Measurements from ENCODE around the gene ARX.

Gene ARX

GRCh38 chrX:25012433-25012735 lies 3.4 kb downstream of the ARX start:
- DNase-seq (ENCODE audit: low spot score): no peak
- no peak overlapping the region for H3K27ac ChIP-seq
- peak overlapping the region; percentile 63 for H3K4me3 ChIP-seq
- TF ChIP-seq CTCF (IDR thresholded peaks at IDR 0.05): no peak

GRCh38 chrX:25011589-25012432 lies 4.0 kb downstream of the ARX start:
- no peak overlapping the region for H3K27ac ChIP-seq
- DNase-seq (ENCODE audit: low spot score): no peak
- no peak for TF ChIP-seq CTCF (IDR thresholded peaks at IDR 0.05)
- peak overlapping the region; percentile 63 for H3K4me3 ChIP-seq

DNA sequence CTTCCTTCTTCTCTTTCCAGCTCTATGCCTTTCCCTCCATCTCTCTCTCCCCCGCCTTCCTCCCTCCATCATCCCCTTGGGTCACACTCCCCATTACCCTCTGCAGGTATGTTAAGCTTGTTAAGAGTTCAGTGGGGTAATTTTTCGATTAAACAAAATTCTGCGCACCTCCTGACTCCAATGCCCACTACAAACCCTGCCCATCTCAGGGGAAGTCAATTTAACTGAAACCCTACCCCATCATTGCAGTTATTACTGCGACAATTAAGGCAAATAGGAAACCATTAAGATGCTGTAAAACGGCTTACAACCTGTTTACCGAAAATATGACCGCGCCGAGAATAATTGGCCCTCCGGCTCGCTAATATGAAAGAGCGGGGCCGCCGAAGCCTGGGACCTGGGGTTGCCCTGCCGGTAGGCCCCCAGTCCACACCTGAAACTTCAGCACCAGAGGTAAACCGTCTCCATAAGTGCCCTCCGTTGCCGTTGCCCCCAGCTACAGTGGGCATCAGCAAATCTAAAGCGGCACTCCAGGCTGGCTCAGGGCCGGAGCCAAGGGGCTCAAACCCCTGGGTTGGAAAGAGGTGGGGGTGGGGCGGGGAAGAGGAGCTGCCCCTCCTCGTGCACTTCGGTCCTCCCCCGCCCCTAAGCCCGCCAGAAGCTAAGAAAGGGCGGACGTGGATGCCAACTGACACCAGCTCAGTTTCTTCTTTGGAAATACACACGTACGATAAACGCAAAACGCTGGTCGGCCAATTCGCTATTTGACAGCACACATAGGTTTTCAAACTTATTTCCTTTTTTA lies 4.8 kb downstream of the ARX start:
- no peak for TF ChIP-seq CTCF (IDR thresholded peaks at IDR 0.05)
- H3K27ac ChIP-seq: no peak overlapping the region
- H3K4me3 ChIP-seq: no peak overlapping the region
- DNase-seq (ENCODE audit: low spot score): no peak

DNA sequence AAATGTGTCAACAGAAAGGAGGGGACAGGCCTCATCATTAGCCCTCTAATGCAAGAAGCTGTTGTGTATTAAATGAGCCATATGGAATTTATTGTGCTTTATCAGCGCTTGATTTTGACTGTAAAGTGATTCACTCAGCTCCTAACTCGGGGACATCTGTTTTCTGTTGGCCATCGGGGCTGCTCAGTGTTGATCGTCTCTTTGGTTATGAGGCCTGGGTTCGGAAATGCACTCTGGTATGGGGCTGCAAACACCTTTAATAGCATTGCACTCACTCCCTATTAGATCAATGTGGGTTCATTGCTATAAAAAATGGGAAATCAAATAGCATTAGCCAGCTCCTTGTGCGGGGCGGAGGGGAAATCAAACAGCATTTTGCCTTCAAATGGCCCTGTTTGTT lies 6.4 kb downstream of the ARX start:
- DNase-seq (ENCODE audit: low spot score): no peak
- Histone ChIP-seq H3K27ac (no peak overlapping the region), H3K4me3 (no peak overlapping the region)
- no peak for TF ChIP-seq CTCF (IDR thresholded peaks at IDR 0.05)

DNA sequence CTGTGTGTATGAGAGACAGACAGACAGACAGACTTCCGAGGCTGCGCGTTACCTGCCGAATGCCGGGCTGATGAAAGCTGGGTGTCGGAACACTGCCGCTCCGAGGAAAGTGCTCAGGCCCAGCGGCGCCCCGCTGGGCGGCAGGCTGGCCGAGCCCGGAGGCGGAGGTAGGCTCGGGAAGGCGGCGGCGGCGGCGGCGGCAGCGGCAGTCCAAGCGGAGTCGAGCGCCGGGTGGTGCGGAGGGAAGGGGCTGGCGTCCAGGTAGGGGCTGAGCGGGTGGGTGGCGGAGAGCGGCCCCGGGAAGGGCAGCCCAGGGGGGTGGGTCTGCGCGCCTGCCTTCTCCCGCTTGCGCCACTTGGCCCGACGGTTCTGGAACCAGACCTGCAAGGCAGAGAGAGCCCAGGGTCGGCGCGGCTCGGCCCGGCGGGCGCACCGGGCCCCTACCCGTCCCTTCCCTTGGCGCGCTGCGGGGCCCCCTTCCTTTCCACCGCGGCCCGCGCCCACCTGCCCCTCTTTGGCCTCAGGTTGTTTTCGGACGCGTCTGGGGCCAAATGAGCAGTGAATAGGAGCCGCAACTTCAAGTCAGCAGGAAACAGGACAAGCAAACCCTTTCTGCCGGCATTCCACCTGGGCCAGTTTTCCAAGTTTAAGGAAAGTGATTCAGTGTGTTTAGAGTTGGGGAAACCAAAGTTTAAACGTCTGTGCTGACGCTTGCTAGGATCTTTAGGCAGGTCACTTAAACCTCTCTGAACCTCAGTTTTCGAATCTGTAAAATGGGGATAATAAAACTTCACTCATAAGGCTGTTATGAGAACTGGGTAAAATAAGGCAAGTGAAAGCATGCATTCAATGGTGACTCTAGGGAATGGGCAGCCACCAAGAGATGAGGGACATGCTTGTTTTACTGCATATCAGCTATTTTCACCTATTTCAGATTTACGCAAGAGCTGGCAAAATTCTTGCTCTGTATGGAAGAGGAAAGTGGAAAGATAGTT lies 8.4 kb downstream of the ARX start:
- no peak for TF ChIP-seq CTCF (IDR thresholded peaks at IDR 0.05)
- Histone ChIP-seq H3K4me3 (peak overlapping the region; percentile 13), H3K27ac (no peak overlapping the region)
- no peak for DNase-seq (ENCODE audit: low spot score)

DNA sequence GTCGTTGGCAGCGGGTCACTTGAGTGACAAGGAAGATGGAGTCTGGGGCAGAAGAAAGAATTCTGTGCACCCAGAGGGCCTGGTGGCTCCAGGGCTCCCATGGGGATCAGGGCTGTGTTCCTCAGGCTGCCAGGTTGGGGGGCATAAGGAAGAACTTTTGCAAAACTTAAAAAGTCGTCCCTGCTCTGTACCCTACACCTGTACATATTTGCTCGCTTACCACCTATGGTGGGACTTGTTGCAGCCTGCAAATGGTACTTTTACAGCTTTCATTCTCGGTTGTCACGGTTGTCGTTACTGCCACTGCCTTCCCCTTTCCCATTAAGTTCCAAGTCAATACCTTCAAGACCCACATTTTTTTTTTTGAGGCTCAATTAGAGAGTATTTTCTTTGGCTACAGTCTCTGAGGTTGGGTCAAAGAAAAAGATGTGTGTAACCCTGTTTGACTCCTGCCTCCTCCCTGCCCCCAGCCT lies 9.1 kb downstream of the ARX start:
- Histone ChIP-seq H3K27ac (no peak overlapping the region), H3K4me3 (no peak overlapping the region)
- DNase-seq (ENCODE audit: low spot score): no peak
- TF ChIP-seq CTCF (IDR thresholded peaks at IDR 0.05): no peak
